Prostate gland (tissue), 2 donors: ENCODE results near the gene CHCHD6. TPM values are rescaled to one million over a fixed set of nuclear protein-coding genes. Genes with fewer than 3 reads are reported as not detected.

Source experiments
- DNase-seq: peaks from one replicate; pipeline ENCODE4 v3.0.0-alpha.2; 2019; ENCODE audit warnings: low spot score
- H3K27ac ChIP-seq, 2 donors: fragments of 200-600 bp; sonication (generic); 2 replicates each; pipeline ENCODE4 v1.5.1; 2017 to 2019
- H3K27me3 ChIP-seq: fragments of 200-600 bp; sonication (generic); replicated peaks from 2 replicates; pipeline ENCODE4 v1.5.1; 2019; ENCODE audit not compliant: insufficient read depth
- H3K36me3 ChIP-seq, 2 donors: fragments of 200-600 bp; sonication (generic); 1 replicate in 1 of 2; 2 replicates in 1 of 2; pipeline versions ENCODE4 v1.5.1 to v1.8.1; 2017 to 2019
- H3K4me1 ChIP-seq: fragments of 200-600 bp; sonication (generic); replicated peaks from 2 replicates; pipeline ENCODE4 v1.5.1; 2019
- H3K4me3 ChIP-seq, 2 donors: fragments of 200-600 bp; sonication (generic); 2 replicates each; pipeline ENCODE4 v1.5.1; 2017 to 2019
- H3K9me3 ChIP-seq: fragments of 200-600 bp; sonication (generic); 2 replicates; pipeline ENCODE4 v1.5.1; 2017
- POLR2A ChIP-seq: fragments of 450-650 bp; IDR thresholded peaks from one replicate; pipeline ENCODE4 v1.6.1; 2016; ENCODE audit warnings: antibody characterized with exemption, mild to moderate bottlenecking
- POLR2AphosphoS5 ChIP-seq: sonication (generic); formaldehyde crosslinking; IDR thresholded peaks from one replicate; pipeline ENCODE4 v1.6.1; 2017; ENCODE audit warnings: antibody characterized with exemption
- WGBS: methylation state at CpG from one replicate; pipeline ENCODE4 v1.1.5; 2018; 5-methylcytosine and 5-hydroxymethylcytosine counted together
- intact Hi-C: fragments of 100-400 bp; cut with DNase I; formaldehyde crosslinking; loops from one replicate; pipeline ENCODE4 v1.14.2; 2022
- total RNA-seq, 2 donors: library from RNA; depleted of rRNA; stranded (reverse); fragments of >200 nt; gene quantifications; one replicate each; pipeline ENCODE4 v1.1.0, GENCODE V29; 2016
- TF ChIP-seq, protein P1 (sequence below), 4 experiments: fragments of 200-600 bp in 2 of 4; fragments of 450-650 bp in 2 of 4; sonication (generic) in 2 of 4; IDR thresholded peaks; 1 replicate in 3 of 4; 2 replicates in 1 of 4; pipeline ENCODE4 v1.5.1; 2016 to 2019; ENCODE audit warnings: antibody characterized with exemption in 4 of 4, mild to moderate bottlenecking in 2 of 4, moderate library complexity in 2 of 4

CHCHD6 gene
- total RNA-seq, 2 donors from 2014 or later, result 13.9 to 34.4 TPM

DNA sequence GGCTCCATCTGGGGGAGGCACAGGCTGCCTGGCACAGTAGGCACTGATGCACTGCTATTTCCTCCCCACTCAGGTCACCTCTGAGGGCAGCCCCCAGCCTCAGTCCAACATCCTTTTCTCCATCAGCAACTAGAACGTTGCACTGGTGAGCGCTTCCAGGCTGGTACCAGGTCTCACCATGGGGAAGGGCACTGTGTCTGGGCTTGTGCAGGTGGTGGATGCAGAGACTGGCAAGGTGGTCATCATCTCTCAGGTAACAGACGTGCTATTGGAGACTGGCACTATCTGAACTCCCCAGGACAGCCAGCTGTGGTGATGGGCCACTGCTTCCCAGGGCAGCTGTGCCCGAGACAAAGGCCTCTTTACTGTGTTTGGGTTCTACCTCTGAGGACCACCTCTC, 40.8 kb upstream of the CHCHD6 start:
- H3K9me3 ChIP-seq, result no peaks in the 10 kb centered on the region
- H3K27me3 ChIP-seq, result no peaks in the 10 kb centered on the region
- H3K4me1 ChIP-seq, result no peaks in the 10 kb centered on the region
- intact Hi-C loops, result no loop called here
- WGBS, result 84% methylated on average over 4 of the region's 4 CpGs
- no peak for DNase-seq
- no peaks in the 10 kb centered on the region for H3K36me3 ChIP-seq
- H3K27ac ChIP-seq, result no peak overlapping the region
- H3K4me3 ChIP-seq, result no peak overlapping the region
- TF ChIP-seq, protein P1, sequence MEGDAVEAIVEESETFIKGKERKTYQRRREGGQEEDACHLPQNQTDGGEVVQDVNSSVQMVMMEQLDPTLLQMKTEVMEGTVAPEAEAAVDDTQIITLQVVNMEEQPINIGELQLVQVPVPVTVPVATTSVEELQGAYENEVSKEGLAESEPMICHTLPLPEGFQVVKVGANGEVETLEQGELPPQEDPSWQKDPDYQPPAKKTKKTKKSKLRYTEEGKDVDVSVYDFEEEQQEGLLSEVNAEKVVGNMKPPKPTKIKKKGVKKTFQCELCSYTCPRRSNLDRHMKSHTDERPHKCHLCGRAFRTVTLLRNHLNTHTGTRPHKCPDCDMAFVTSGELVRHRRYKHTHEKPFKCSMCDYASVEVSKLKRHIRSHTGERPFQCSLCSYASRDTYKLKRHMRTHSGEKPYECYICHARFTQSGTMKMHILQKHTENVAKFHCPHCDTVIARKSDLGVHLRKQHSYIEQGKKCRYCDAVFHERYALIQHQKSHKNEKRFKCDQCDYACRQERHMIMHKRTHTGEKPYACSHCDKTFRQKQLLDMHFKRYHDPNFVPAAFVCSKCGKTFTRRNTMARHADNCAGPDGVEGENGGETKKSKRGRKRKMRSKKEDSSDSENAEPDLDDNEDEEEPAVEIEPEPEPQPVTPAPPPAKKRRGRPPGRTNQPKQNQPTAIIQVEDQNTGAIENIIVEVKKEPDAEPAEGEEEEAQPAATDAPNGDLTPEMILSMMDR (IDR thresholded peaks at IDR 0.05), result no peak
- TF ChIP-seq POLR2AphosphoS5, result no peak
- no peak for TF ChIP-seq POLR2A

GRCh38 chr3:126663750-126664149, 40.3 kb upstream of the CHCHD6 start:
- H3K27ac ChIP-seq, result no peak overlapping the region
- intact Hi-C loops, result no loop called here
- H3K9me3 ChIP-seq, result no peaks in the 10 kb centered on the region
- TF ChIP-seq POLR2A (no peak), POLR2AphosphoS5 (no peak)
- TF ChIP-seq, protein P1 (IDR thresholded peaks at IDR 0.05), result no peak
- H3K27me3 ChIP-seq, result no peaks in the 10 kb centered on the region
- no peak overlapping the region for H3K4me3 ChIP-seq
- H3K4me1 ChIP-seq, result no peaks in the 10 kb centered on the region
- WGBS, result 95% methylated on average over 8 of the region's 8 CpGs
- DNase-seq, result no peak
- no peaks in the 10 kb centered on the region for H3K36me3 ChIP-seq

DNA sequence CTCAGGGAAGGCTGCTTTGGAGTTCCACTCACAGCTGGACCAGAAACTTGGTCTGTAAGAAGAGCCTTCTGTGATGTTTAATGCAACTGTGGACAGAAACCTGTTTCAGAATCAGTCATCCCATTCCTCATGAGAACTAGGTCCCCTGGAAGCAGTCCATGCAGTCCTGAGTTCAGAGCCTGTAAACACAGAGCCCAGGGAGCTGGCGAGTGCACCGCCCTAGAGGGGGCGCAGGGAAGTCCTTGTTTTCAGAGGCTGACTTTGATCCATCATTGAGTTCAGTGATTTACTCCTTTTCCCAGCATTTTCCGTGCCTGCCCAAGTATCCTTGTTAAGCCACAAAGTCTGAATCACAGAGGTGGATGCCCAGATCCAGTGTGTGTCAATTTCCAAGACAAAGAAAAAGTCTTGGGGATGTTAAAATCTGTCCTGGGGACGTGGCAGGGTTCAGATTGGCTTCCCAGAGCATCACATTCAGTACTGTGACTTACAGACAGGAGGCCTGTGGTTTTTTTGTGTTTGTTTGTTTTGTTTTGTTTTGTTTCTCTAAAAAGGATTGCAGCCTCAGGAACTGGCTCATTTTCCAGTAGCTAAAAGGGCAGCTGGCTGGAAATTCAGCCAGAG, 39.3 kb upstream of the CHCHD6 start:
- 57% methylated on average over 5 of the region's 5 CpGs for WGBS
- no peak for TF ChIP-seq POLR2AphosphoS5
- TF ChIP-seq, protein P1 (IDR thresholded peaks at IDR 0.05), result no peak
- TF ChIP-seq POLR2A, result no peak
- Histone ChIP-seq H3K36me3 (no peaks in the 10 kb centered on the region), H3K4me3 (no peak overlapping the region), H3K27ac (no peak overlapping the region), H3K9me3 (no peaks in the 10 kb centered on the region), H3K4me1 (no peaks in the 10 kb centered on the region), H3K27me3 (no peaks in the 10 kb centered on the region)
- intact Hi-C loops, result no loop called here
- no peak for DNase-seq

DNA sequence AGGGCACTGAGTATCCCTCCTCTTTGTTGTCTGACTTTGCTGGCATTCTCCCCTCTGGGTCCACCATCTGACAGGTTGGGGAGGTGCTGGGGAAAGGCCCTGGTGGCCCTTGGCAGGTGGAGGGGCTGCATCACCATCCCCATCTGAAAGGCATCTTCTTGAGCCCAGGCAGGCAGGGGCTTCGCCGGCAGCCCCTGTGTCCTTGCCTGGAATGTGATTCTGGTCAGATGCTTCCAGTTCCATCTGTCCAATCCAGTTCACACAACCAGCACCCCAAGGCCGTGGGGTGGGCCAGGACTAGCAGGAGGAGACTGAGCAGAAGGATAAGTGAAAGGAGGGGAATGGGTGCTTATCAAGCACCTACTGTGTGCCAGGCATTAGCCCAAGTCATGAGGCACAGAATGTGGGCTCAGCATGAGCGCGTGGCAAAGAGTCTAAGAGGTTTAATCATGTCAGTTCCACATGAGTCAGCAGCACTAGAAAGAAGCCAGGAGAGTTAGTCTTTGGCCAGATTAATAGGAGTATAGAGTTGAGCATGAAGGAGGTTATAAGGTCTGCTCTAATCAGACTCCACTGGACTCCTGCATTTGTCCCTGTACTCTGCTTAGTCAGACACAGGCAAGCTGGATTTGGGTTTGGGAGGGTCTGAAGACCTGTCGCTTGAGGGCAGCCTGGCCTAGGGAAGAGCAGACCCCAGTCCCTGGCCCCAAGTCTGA, 38.7 kb upstream of the CHCHD6 start:
- Histone ChIP-seq H3K4me1 (no peaks in the 10 kb centered on the region), H3K36me3 (no peaks in the 10 kb centered on the region), H3K4me3 (no peak overlapping the region), H3K27me3 (no peaks in the 10 kb centered on the region), H3K27ac (no peak overlapping the region), H3K9me3 (no peaks in the 10 kb centered on the region)
- intact Hi-C loops, result no loop called here
- TF ChIP-seq POLR2A, result no peak
- TF ChIP-seq, protein P1 (IDR thresholded peaks at IDR 0.05), result no peak
- TF ChIP-seq POLR2AphosphoS5, result no peak
- DNase-seq, result no peak
- 79% methylated on average over 6 of the region's 6 CpGs for WGBS
